ENCODE results near the gene DUSP15. TPM values are rescaled to one million over a fixed set of nuclear protein-coding genes. Genes with fewer than 3 reads are reported as not detected.

Gene DUSP15
- total RNA-seq, 1 donor from 2014 or later = not detected

DNA sequence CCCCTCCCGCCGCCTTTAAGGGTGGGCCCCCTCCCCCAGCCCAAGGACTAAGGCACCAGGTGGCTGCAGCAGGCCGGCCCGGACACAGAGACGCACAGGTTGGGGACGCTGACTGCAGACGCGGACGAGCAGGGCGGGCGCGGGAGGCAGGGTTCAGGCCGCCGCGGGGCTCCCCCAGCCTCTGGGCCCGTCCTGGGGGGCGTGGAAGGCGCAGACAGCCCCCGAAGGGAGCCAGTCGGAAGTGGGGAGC is 9.3 kb downstream of the DUSP15 start:
- peak overlapping the region; percentile 53 for H3K4me3 ChIP-seq (ENCODE audit: low read depth, low read length)
- DNase-seq (ENCODE audit: low read depth) = no peak
- TF ChIP-seq, protein P1, sequence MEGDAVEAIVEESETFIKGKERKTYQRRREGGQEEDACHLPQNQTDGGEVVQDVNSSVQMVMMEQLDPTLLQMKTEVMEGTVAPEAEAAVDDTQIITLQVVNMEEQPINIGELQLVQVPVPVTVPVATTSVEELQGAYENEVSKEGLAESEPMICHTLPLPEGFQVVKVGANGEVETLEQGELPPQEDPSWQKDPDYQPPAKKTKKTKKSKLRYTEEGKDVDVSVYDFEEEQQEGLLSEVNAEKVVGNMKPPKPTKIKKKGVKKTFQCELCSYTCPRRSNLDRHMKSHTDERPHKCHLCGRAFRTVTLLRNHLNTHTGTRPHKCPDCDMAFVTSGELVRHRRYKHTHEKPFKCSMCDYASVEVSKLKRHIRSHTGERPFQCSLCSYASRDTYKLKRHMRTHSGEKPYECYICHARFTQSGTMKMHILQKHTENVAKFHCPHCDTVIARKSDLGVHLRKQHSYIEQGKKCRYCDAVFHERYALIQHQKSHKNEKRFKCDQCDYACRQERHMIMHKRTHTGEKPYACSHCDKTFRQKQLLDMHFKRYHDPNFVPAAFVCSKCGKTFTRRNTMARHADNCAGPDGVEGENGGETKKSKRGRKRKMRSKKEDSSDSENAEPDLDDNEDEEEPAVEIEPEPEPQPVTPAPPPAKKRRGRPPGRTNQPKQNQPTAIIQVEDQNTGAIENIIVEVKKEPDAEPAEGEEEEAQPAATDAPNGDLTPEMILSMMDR (conservative IDR thresholded peaks at IDR 0.05; ENCODE audit: low read depth, low read length) = no peak

DNA sequence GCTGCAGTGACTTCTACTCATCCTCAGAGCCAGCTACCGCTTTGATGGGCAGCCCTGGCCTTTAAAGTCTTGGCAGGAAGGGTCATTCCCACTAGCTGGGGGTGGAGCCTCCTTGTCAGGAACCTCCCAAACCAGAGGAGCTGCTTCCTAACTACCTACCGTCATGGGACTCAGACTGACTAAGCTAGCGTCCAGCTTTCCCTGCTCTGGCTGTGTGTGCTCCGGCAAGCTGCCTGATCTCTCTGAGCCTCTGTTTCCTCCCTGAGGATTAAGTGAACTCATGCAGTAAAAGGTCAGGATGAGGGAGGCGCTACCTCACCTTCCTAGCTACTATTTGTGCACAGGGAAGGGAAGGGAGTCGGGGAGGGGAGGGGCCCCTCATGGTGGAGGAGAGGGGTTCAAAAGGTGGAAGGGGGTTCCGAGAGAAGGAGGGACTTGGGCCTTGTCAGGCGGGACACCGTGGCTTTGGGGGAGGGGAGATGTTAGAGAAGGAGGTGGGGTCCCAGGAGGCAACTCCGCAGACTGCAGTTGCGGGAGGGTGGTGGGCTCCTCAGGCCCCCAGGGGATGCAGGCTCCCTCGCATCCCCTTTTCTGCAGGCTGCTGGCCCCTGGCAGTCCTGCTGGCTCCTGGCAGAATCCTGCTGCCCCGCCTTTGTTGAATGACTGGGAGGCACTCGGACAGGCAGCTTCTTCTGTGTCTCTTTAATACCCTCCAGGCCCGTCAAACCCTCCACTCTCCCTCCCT is 9.8 kb downstream of the DUSP15 start:
- TF ChIP-seq, protein P1 (conservative IDR thresholded peaks at IDR 0.05; ENCODE audit: low read depth, low read length) = no peak
- DNase-seq (ENCODE audit: low read depth) = no peak
- H3K4me3 ChIP-seq (ENCODE audit: low read depth, low read length) = peak overlapping the region; percentile 53

DNA sequence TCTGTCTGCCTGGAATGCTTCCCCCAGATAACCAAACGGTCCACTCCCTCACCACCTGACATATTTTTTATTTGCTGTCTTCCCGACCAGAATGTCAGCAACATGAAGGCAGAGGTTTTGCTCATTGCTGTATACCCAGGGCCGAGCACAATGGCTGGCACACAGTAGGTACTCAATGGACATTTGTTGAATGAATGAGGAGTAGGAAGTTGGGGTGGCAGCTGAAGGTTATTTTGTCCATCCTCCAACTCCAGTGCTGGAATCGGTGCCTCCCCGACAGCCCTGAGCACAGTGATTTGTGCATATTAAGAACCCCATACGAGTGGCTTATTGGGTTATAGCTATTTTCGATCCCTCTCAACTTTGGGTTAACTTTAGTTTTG is 10.3 kb downstream of the DUSP15 start:
- H3K4me3 ChIP-seq (ENCODE audit: low read depth, low read length) = no peak overlapping the region
- no peak for DNase-seq (ENCODE audit: low read depth)
- TF ChIP-seq, protein P1 (conservative IDR thresholded peaks at IDR 0.05; ENCODE audit: low read depth, low read length) = no peak

DNA sequence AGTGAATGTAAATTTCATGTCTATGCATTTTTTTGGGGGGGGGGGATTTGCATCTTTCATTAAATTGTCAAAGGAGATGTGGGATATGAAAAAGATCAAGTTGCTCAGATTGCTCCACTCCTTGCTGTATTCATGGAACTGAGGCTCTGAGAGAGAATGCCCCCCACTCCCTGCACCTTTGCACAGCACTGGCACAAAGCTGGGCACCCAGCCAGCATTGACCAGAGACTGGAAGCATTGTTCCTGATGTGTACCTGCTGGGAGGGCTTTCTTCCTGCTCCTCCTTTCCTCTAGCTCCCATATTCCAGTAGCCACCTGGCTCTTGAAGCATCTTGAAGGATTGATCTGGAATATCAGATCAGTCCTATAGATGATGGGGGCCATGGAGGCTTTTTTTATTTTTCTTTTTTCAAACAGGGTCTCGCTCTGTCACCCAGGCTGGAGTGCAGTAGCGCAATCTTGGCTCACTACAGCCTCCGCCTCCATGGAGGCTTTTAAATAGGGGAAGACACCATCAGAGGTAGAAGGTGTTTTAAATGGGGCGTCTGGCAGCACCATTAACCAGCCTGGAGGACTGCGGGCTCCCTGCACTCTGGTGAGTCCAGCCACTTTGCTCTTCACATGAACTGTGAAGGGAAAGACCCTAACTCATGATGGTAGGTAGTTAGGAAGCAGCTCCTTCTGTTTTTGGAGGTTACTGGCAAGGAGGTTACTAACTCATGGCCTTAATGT is 10.9 kb downstream of the DUSP15 start:
- no peak overlapping the region for H3K4me3 ChIP-seq (ENCODE audit: low read depth, low read length)
- TF ChIP-seq, protein P1 (conservative IDR thresholded peaks at IDR 0.05; ENCODE audit: low read depth, low read length) = no peak
- no peak for DNase-seq (ENCODE audit: low read depth)

DNA sequence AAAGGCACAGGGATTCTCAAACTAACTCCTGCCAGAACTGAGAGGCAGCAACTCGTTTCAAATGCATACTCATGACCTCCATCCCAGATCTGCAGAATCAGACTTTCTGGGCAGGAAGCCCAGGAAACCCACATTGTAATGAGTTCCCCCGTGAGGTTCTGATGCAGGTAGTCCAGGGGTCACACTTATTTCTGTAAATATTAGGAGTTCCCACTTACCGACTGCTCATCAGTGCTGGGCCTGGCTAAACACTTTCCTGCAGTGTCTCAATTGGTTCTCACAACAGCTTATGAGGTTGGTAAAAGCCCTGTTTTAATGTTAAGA is 11.6 kb downstream of the DUSP15 start:
- no peak overlapping the region for H3K4me3 ChIP-seq (ENCODE audit: low read depth, low read length)
- no peak for DNase-seq (ENCODE audit: low read depth)
- TF ChIP-seq, protein P1 (conservative IDR thresholded peaks at IDR 0.05; ENCODE audit: low read depth, low read length) = no peak

DNA sequence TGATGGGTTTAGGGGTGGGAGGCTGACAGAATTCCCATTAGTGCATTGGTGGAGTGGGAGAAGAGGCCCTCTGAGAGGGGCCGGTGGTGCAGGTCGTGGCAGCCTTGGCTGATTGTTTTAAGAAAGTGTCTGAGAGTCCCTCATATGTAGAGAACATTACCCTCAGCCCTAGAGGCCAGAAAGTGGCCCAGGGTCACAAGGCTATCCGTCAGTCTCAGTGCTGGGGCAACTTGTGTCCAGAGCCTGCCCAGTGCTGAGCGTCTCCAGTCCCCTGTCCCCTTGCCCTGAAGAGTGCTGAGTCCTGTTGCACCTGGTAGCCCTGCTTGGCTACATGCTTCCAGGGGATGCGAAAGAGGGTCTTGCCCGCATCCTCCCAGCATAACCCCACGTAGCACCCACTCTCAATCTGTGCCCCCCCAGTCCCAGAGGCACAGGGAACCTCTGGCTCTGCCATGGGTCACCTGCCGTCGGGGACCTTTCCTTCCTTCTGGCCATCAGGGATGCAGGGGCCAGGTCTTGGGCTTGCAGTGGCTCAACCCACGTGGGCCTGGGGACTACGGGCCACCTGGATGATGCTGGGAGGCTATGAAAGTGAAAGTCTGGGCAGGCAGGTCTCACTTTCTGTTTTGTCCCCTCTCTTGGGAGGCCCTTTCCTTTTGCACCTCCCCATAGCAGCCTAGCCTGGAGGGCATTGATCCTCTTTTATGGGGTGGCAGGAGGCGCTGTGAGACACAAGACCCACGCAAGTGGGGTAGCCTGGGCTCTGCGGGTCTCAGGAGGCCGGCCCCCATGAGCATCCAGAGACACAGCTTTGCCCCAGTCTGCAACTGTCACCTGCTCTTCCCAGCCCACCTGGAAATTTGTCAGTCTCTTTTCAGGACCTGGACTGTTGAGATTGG is 12.2 kb downstream of the DUSP15 start:
- TF ChIP-seq, protein P1 (conservative IDR thresholded peaks at IDR 0.05; ENCODE audit: low read depth, low read length) = no peak

More for the DNA sequence above, 12.2 kb downstream of the DUSP15 start:
- no peak overlapping the region for H3K4me3 ChIP-seq (ENCODE audit: low read depth, low read length)
- DNase-seq (ENCODE audit: low read depth) = no peak
